Skeletal muscle tissue (tissue), 4 donors: ENCODE data around the gene BUD23. TPM values are rescaled to one million over a fixed set of nuclear protein-coding genes. Genes with fewer than 3 reads are reported as not detected.
"Not testable (repeated sequence)": the region's sequence is repeated elsewhere in the genome, so short reads cannot be mapped to it uniquely, and the experiment has no call there.

Experiments used
- H3K27ac ChIP-seq: one replicate; pipeline ENCODE4 v1.7.0; 2013; ENCODE audit warnings: mild to moderate bottlenecking, low read depth, low read length, inconsistent platforms
- H3K27me3 ChIP-seq, 3 donors: one replicate each; pipeline ENCODE4 v1.7.0; 2013; ENCODE audit warnings: low read length in 3 of 3; ENCODE audit not compliant: control insufficient read depth in 3 of 3, insufficient read depth in 3 of 3
- H3K36me3 ChIP-seq, 3 donors: one replicate each; pipeline ENCODE4 v1.7.0; 2013; ENCODE audit warnings: low read length in 3 of 3; ENCODE audit not compliant: control insufficient read depth in 3 of 3, insufficient read depth in 3 of 3
- H3K4me1 ChIP-seq, 3 donors: one replicate each; pipeline ENCODE4 v1.7.0; 2013; ENCODE audit warnings: low read length in 3 of 3, mild to moderate bottlenecking in 3 of 3; ENCODE audit not compliant: control insufficient read depth in 3 of 3, insufficient read depth in 3 of 3
- H3K4me3 ChIP-seq, 3 donors: one replicate each; pipeline ENCODE4 v1.7.0; 2013; ENCODE audit warnings: low read length in 3 of 3
- H3K9ac ChIP-seq, 3 donors: one replicate each; pipeline ENCODE4 v1.7.0; 2013; ENCODE audit warnings: low read length in 3 of 3, mild to moderate bottlenecking in 3 of 3, moderate library complexity in 2 of 3, low read depth in 1 of 3
- H3K9me3 ChIP-seq, 3 donors: one replicate each; pipeline ENCODE4 v1.7.0; 2013; ENCODE audit warnings: low read length in 3 of 3; ENCODE audit not compliant: control insufficient read depth in 3 of 3
- total RNA-seq: library from RNA; depleted of rRNA; stranded (reverse); fragments of >200 nt; gene quantifications from one replicate; pipeline ENCODE4 v1.2.3, GENCODE V29; 2014
- donor health status: Osteomylitis.

BUD23 gene
- total RNA-seq, 1 donor from 2014 or later, result 45.4 TPM

DNA sequence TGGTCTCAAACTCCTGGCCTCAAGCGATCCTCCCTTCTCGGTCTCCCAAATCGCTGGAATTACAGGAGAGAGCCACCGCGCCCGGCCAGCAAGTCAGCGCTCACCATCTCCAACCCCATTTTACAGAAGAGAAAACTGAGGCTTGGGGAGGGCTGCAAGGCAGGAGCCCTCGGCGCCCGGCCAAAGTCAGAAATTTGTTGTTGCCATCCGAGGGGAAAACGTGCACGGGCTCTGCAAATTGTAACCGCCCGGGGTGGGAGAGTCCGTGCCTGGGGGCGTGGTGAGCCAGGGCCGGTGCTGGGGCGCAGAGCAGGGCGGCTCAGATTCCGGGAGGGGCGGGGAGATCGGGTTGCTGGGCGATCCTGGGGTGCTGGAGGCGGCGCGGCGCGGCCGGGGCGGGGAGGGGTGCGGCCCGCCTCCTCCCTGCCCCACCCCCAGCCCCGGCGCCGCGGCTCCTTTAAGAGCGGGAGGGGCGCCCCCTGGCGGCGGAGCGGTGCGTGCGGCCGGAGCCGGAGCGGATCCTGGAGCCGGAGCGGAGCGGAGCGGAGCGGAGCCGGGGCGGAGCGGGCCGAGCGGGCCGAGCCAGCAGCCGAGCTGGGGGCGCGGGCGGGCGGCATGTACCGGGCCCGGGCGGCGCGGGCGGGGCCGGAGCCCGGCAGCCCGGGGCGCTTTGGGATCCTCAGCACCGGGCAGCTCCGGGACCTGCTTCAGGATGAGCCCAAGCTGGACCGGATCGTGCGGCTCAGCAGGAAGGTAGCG is 15.9 kb upstream of the BUD23 start, which contains the start of gene VPS37D:
TSS of gene VPS37D (plus strand) at position 488 of the 759 bp plus-strand sequence. CDS start at position 616, 128 bp downstream.
- Histone ChIP-seq H3K9ac (peak within 1 kb of the TSS; percentile 67 to 74 (median 70)), H3K27ac (no peak within 1 kb of the TSS), H3K36me3 (no peaks in the 10 kb centered on the region), H3K4me1 (peaks cover 5 to 10% (median 7%) of the 10 kb centered on the region in 3 donors), H3K9me3 (peaks cover 0 to 7% (median 0%) of the 10 kb centered on the region in 3 donors), H3K4me3 (peak within 1 kb of the TSS; percentile 64 to 68 (median 67)), H3K27me3 (no peaks in the 10 kb centered on the region)

DNA sequence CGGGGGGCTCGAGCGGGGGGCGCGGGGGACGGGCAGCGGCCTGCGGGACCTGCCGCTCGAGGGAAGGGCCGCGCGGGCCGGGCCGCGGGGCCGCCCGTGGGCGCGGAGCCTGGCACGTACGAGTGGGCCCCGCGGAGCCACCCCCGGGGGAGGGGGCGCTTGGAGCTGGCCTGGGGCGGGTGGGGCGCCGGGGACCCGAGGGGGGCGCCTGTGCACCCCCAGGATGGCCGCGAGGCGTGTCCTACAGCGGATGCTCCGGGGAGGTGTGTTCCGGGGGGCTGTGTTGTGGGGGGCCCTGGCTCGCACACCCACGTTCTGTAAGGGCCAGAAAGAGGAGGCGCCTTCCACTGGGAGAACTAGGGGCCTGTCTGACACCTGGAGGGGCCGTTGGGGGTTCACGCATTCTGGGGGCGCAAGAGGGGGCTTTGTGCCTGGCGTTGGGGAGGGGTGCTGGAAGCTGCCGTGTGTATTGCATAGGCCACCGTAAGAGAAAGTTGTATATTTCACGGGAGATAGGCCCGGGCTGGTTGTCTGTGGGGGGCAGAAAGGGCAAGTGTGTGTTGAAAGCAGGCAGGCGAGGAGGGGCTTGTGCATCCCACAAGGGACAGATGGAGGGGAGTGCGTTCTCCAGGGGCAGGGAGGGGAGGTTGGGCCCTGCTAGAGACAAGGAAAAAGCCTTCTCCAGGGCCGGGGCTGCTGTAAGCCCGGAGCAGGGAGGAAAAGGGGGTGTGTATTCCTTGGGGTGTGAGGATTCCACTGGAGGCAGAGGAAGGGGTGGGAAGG is 15.1 kb upstream of the BUD23 start:
- H3K9ac ChIP-seq, result peak overlapping the region; percentile 67 to 74 (median 70)
- H3K27ac ChIP-seq, result no peak overlapping the region

DNA sequence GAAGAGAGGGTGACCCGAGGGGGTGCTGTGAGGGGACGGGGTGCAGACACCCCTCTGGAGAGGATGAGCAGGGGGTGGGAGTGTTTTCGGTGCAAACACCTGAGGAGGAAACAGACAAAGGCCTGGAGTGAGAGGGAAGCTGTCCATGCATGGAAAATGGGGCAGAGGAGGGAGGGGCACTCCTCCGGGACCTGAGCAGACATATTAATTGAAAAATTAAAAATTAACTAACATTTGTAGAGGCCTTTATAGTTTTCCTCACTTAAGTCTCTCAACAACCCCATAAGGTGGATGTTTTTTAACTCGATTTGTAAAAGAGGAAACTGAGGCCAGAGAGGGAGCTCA is 14.5 kb upstream of the BUD23 start:
- no peak overlapping the region for H3K27ac ChIP-seq
- no peaks in the 10 kb centered on the region for H3K36me3 ChIP-seq
- H3K9ac ChIP-seq, result peak overlapping the region in 2 of 3 donors; percentile 67 to 74
- peak overlapping the region; percentile 64 to 68 (median 67) for H3K4me3 ChIP-seq
- peaks cover 5 to 10% (median 7%) of the 10 kb centered on the region in 3 donors for H3K4me1 ChIP-seq
- no peaks in the 10 kb centered on the region for H3K9me3 ChIP-seq
- H3K27me3 ChIP-seq, result no peaks in the 10 kb centered on the region

More for the DNA sequence above, 15.1 kb upstream of the BUD23 start:
- Histone ChIP-seq H3K27me3 (no peaks in the 10 kb centered on the region), H3K4me3 (peak overlapping the region; percentile 64 to 68 (median 67)), H3K9me3 (peaks cover 0 to 1% (median 0%) of the 10 kb centered on the region in 3 donors), H3K36me3 (no peaks in the 10 kb centered on the region), H3K4me1 (peaks cover 5 to 10% (median 7%) of the 10 kb centered on the region in 3 donors)

DNA sequence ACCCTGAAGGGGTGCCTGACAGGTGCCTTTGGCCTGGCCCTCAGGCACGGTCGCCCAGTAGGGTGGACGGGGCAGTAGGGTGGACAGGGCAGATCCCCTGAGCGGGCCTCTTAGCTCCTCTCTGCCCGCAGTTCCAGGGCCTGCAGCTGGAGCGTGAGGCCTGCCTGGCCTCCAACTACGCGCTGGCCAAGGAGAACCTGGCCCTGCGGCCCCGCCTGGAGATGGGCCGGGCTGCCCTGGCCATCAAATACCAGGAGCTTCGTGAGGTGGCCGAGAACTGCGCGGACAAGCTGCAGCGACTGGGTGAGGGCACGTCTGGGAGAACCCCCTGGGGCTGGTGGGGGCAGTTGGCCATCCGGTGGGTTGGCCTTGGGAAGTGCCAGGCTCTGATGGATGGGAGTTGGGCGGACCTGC is 14.1 kb upstream of the BUD23 start:
- H3K9me3 ChIP-seq, result no peaks in the 10 kb centered on the region
- no peaks in the 10 kb centered on the region for H3K27me3 ChIP-seq
- H3K4me1 ChIP-seq, result peaks cover 5 to 10% (median 7%) of the 10 kb centered on the region in 3 donors
- no peak overlapping the region for H3K27ac ChIP-seq
- no peak overlapping the region for H3K4me3 ChIP-seq
- no peak overlapping the region for H3K9ac ChIP-seq
- H3K36me3 ChIP-seq, result no peaks in the 10 kb centered on the region

DNA sequence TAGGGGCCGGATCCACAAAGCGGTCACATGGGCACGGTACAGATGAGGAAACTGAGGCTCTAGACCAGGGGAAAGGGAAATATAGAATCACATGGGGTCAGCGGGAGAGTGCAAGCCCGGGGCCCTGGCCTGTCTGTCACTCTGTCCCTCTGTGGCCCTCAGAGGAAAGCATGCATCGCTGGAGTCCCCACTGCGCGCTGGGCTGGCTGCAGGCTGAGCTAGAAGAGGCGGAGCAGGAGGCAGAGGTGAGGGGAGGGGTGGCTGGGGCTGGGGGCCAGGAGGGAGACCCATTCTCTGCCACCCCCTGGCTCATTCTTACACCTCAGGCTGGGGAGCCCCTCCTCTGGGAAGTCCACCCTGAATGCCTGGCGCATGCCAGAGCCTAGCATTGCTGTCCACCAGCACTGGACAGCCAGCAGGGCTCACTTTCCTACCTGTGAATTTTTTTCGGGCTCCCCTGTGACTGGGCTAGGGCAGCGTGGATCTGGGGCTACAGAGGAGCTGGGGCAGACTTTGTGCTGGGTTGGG is 13.5 kb upstream of the BUD23 start:
- no peaks in the 10 kb centered on the region for H3K36me3 ChIP-seq

DNA sequence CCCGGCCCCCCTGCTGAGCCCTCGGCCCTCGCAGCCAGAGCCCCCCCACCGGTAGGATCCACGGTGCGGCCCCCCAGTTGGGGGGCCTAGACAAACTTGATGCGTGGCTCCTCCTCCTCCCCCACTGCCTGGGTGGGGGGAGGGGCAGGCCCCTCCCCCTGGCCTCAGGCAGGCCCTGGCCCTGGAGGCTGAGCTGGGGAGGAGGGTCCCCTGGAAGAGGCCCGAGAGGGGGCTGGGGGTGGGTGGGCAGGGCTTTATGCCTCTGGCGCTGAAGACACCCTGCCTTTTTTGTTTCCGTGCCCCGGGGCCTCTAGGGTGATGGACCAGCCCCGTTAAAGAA is 12.1 kb upstream of the BUD23 start:
- Histone ChIP-seq H3K36me3 (no peaks in the 10 kb centered on the region), H3K27me3 (no peaks in the 10 kb centered on the region), H3K9ac (no peak overlapping the region), H3K9me3 (no peaks in the 10 kb centered on the region), H3K4me3 (no peak overlapping the region), H3K4me1 (peaks cover 5 to 10% (median 7%) of the 10 kb centered on the region in 3 donors), H3K27ac (no peak overlapping the region)

More for the DNA sequence above, 13.5 kb upstream of the BUD23 start:
- Histone ChIP-seq H3K27me3 (no peaks in the 10 kb centered on the region), H3K4me3 (no peak overlapping the region), H3K27ac (no peak overlapping the region), H3K4me1 (peaks cover 5 to 10% (median 7%) of the 10 kb centered on the region in 3 donors), H3K9ac (no peak overlapping the region), H3K9me3 (no peaks in the 10 kb centered on the region)

DNA sequence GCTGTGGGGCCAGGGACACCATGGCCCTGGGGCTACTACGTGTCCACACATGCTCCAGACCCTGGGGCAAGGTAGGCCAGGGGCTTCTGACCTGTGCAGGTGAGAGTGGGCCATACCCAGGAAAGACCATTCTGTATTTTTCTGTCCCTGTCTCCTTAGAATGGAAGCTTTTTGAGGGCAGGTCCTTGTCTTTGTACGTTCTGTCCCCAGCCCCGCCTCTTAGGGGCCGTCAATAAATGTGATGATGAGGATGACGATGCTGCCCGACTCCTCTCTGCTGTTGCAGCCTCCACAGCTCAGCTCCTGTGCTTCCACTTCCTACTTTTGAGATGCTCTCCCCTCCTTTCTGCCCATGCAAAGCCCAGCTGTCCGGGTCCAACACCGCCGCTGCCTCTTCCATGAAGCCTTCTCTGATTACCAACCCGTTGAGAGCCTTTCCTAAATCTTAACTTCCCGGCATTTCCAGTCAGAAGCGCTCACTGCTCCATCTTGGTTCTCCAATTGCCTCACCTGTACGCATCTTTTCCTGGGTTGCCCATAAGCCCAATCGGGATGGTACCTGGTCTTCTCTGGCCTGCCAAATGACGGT is 11.4 kb upstream of the BUD23 start:
- Histone ChIP-seq H3K27me3 (no peaks in the 10 kb centered on the region), H3K9ac (no peak overlapping the region), H3K9me3 (no peaks in the 10 kb centered on the region), H3K36me3 (no peaks in the 10 kb centered on the region), H3K27ac (no peak overlapping the region), H3K4me1 (peaks cover 5 to 10% (median 7%) of the 10 kb centered on the region in 3 donors), H3K4me3 (no peak overlapping the region)

DNA sequence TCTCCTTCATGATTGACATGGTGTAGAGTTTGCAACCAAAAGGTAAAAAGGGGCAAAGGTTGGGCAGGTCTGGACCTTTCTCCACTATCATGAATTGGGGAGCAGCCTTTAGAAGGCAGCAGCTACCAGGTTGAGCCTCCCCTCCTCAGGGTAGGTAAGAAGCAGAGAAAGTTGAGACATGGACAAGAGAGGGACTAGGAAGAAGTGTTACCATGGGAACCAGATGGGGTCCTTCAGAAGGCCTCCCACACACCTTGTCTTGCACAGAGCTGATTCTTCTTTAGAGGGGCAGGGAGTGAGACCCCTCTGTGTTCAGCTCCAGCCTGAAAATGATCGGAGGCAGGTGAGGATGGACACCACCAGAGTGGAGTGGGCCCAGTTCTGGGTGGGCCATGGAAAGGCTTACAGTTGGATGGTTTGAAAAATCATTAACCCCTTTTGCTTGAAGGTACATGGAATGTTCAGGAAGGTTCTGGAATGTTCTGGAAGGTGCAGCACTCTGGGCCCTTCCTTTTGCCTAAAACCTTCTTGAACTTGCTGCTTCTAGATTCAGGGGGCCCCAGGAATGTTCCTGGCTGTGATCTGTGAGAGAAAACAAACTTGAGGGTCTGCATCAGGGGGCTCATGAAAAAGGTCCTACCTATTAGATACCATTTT is 8.8 kb upstream of the BUD23 start:
- H3K9ac ChIP-seq, result no peak overlapping the region
- no peak overlapping the region for H3K4me3 ChIP-seq

DNA sequence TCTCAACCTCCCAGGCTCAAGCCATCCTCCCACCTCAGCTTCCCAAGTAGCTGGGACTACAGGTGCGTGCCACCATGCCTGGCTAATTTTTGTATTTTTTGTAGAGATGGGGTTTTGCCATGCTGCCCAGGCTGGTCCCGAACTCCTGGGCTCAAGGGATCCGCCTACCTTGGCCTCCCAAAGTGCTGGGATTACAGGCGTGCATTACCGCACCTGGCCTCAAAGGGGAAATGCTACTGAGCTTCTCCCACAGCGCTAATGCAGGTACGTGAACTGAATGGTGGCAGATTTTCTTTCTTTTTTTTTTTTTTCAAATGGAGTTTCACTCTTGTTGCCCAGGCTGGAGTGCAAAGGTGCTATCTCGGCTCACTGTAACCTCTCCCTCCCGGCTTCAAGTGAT is 7.3 kb upstream of the BUD23 start:
- H3K27me3 ChIP-seq, H3K9me3 ChIP-seq, H3K9ac ChIP-seq, H3K4me3 ChIP-seq, H3K36me3 ChIP-seq, H3K27ac ChIP-seq: not testable (repeated sequence)
- H3K4me1 ChIP-seq, result peaks cover 10 to 21% (median 12%) of the 10 kb centered on the region in 3 donors

More for the DNA sequence above, 8.8 kb upstream of the BUD23 start:
- Histone ChIP-seq H3K9me3 (no peaks in the 10 kb centered on the region), H3K27me3 (no peaks in the 10 kb centered on the region), H3K4me1 (peaks cover 0 to 7% (median 2%) of the 10 kb centered on the region in 3 donors), H3K27ac (no peak overlapping the region), H3K36me3 (peaks cover 3 to 7% (median 4%) of the 10 kb centered on the region in 3 donors)
